Activated naive CD4-positive, alpha-beta T cell treated with anti-CD3 and anti-CD28 coated beads for 36 hours (primary cell): ENCODE results near the gene RENBP. TPM values are rescaled to one million over a fixed set of nuclear protein-coding genes. Genes with fewer than 3 reads are reported as not detected.

Experiments
- CTCF ChIA-PET: fragments of 350-600 bp; sonication (Branson Sonifier 250); formaldehyde crosslinking; loops from one replicate; lab custom pipeline; 2021; ENCODE audit warnings: antibody characterized with exemption; lab: Charles Lee
- DNase-seq: peaks from one replicate; pipeline ENCODE4 v3.0.0-alpha.2; 2020
- H3K27ac Mint-ChIP-seq: one replicate; pipeline ENCODE4 v1.8.0; 2021; ENCODE audit warnings: mild to moderate bottlenecking, mixed read lengths
- H3K27me3 Mint-ChIP-seq: one replicate; pipeline ENCODE4 v1.8.0; 2021; ENCODE audit warnings: low read depth, mixed read lengths
- H3K36me3 Mint-ChIP-seq: one replicate; pipeline ENCODE4 v1.8.0; 2021; ENCODE audit warnings: low read depth, mixed read lengths
- H3K4me1 Mint-ChIP-seq: one replicate; pipeline ENCODE4 v1.8.0; 2021; ENCODE audit warnings: low read depth, mixed read lengths
- H3K4me3 Mint-ChIP-seq: one replicate; pipeline ENCODE4 v1.8.0; 2021; ENCODE audit warnings: mild to moderate bottlenecking, moderate library complexity, mixed read lengths
- H3K9me3 Mint-ChIP-seq: one replicate; pipeline ENCODE4 v1.8.0; 2021; ENCODE audit warnings: mixed read lengths
- intact Hi-C: fragments of 100-400 bp; cut with micrococcal nuclease; formaldehyde crosslinking; loops from one replicate; pipeline ENCODE4 v1.15.1; 2023
- total RNA-seq, 2 experiments: library from RNA; stranded (reverse); gene quantifications; one replicate each; pipeline ENCODE4 v1.2.3, GENCODE V29; 2021

RENBP gene
- total RNA-seq, 2 experiments from 2014 or later, result 11.3 to 13.1 TPM

DNA sequence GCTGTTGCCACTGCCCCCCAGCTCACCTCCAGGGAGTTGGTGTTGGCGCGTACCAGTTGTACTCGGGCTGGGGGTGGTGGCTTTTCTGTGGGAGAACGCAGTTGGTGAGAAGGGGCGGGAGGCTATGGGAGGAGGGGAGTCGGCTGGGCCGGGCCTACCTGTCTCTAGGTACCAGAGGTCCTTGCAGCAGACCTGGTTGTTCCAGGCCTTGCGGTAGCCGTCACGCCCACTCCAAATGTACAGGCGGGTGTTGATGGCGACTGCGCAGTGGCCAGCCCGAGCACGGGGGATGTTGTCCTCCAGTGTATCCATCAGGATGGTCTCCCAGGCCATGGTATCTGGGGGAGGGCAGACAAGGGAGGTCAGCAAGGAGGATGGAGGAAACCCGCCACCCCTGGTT, 15.6 kb upstream of the RENBP start:
- CTCF ChIA-PET, result no interaction called here
- no peaks in the 10 kb centered on the region for H3K9me3 Mint-ChIP-seq
- H3K27me3 Mint-ChIP-seq, result no peaks in the 10 kb centered on the region
- peaks cover 6% of the 10 kb centered on the region for H3K4me1 Mint-ChIP-seq
- no peak overlapping the region for H3K4me3 Mint-ChIP-seq
- intact Hi-C loops, result no loop called here
- H3K36me3 Mint-ChIP-seq, result peaks cover 17% of the 10 kb centered on the region
- no peak for DNase-seq
- no peak overlapping the region for H3K27ac Mint-ChIP-seq

DNA sequence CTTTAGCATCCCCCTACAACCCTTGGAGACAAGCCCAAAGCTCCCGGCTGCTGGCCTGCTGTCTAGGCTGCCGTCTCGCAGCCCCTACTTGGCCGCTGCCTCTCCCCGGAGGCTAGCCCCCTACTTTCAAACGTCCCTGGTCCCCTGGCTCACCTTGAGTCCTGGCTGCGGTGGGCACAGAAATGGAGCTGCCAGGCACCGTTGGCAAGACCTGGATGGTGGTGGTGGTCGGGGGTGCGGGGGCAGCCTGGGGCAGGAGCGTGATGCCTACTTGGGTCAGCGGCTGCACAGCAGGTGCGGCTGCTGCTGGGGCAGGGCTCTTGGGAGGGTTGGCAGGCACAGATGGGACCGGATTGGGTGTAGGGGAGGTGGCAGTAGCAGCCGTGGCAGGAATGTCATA, 15.2 kb upstream of the RENBP start:
- no peak for DNase-seq
- Mint-ChIP-seq H3K9me3 (no peaks in the 10 kb centered on the region), H3K27ac (no peak overlapping the region), H3K4me1 (peaks cover 2% of the 10 kb centered on the region), H3K36me3 (peaks cover 19% of the 10 kb centered on the region), H3K4me3 (no peak overlapping the region), H3K27me3 (no peaks in the 10 kb centered on the region)
- intact Hi-C loops, result no loop called here
- CTCF ChIA-PET, result no interaction called here

- Mint-ChIP-seq H3K27me3 (no peaks in the 10 kb centered on the region), H3K4me1 (peaks cover 6% of the 10 kb centered on the region), H3K4me3 (no peak overlapping the region), H3K27ac (no peak overlapping the region), H3K36me3 (peaks cover 19% of the 10 kb centered on the region), H3K9me3 (no peaks in the 10 kb centered on the region)
- DNase-seq, result no peak
- intact Hi-C loops, result no loop called here
- CTCF ChIA-PET, result no interaction called here
These were observed 14.2 kb upstream of the RENBP start for GRCh38 chrX:153958605-153959004.

- DNase-seq, result no peak
- Mint-ChIP-seq H3K36me3 (peaks cover 21% of the 10 kb centered on the region), H3K4me1 (peaks cover 10% of the 10 kb centered on the region), H3K27ac (no peak overlapping the region), H3K27me3 (no peaks in the 10 kb centered on the region), H3K4me3 (no peak overlapping the region), H3K9me3 (no peaks in the 10 kb centered on the region)
- intact Hi-C loops, result no loop called here
- CTCF ChIA-PET, result interaction anchor here (0.8 kb wide), 1 partner anchor 67 kb away, joined by 3 read pairs; no protein-coding TSS in a partner anchor
These were observed 12.8 kb upstream of the RENBP start for GRCh38 chrX:153957224-153957623.

GRCh38 chrX:153956044-153956907, 11.8 kb upstream of the RENBP start:
- H3K4me3 Mint-ChIP-seq, result no peak overlapping the region
- no peaks in the 10 kb centered on the region for H3K27me3 Mint-ChIP-seq
- peaks cover 21% of the 10 kb centered on the region for H3K36me3 Mint-ChIP-seq
- intact Hi-C loops, result no loop called here
- no peak for DNase-seq
- no peak overlapping the region for H3K27ac Mint-ChIP-seq
- peaks cover 10% of the 10 kb centered on the region for H3K4me1 Mint-ChIP-seq
- CTCF ChIA-PET, result interaction anchor here (0.6 to 1.4 kb wide), 2 partner anchors 15 to 31 kb away, joined by 3 read pairs; partner anchors contain the start of gene ARHGAP4
- H3K9me3 Mint-ChIP-seq, result no peaks in the 10 kb centered on the region

DNA sequence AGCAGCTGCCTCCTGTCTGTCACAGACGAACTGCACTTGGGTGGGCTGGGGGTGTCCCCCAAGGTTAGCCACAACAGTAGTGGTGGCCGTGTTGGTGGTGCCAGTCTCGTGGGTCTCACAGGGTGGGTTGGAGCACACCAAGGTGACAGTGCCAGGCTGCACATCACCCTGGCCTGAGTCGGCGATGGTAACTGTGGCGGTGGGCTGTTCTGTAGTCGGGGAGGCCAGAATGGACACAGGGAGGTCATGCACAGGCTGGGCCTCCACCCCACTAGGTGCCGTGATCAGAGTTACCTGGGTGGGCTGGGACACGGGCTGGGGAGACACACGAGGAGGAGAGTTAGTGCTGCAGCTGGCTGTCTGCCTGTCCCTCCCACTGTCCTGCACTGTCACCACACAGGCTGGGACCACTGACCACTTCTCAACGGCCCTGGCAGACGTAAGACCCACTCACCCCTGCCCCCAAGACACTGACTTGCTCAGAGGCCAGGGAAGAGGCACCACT, 10.8 kb upstream of the RENBP start:
- Mint-ChIP-seq H3K9me3 (no peaks in the 10 kb centered on the region), H3K27me3 (no peaks in the 10 kb centered on the region), H3K36me3 (peaks cover 24% of the 10 kb centered on the region), H3K4me3 (no peak overlapping the region), H3K27ac (no peak overlapping the region), H3K4me1 (peaks cover 13% of the 10 kb centered on the region)
- intact Hi-C loops, result no loop called here
- CTCF ChIA-PET, result interaction anchor here (0.6 to 1.4 kb wide), 2 partner anchors 30 to 49 kb away, joined by 3 read pairs; partner anchors contain the start of gene ARHGAP4
- no peak for DNase-seq

- Mint-ChIP-seq H3K4me1 (peaks cover 17% of the 10 kb centered on the region), H3K27me3 (no peaks in the 10 kb centered on the region), H3K4me3 (no peak overlapping the region), H3K27ac (no peak overlapping the region), H3K9me3 (no peaks in the 10 kb centered on the region), H3K36me3 (peaks cover 21% of the 10 kb centered on the region)
- intact Hi-C loops, result no loop called here
- CTCF ChIA-PET, result interaction anchor here (0.6 kb wide), 1 partner anchor 48 kb away, joined by 3 read pairs; no protein-coding TSS in a partner anchor
- DNase-seq, result no peak
These were observed 10.2 kb upstream of the RENBP start for GRCh38 chrX:153954558-153955227.

- Mint-ChIP-seq H3K4me1 (peaks cover 20% of the 10 kb centered on the region), H3K9me3 (no peaks in the 10 kb centered on the region), H3K4me3 (no peak overlapping the region), H3K27ac (peak overlapping the region; percentile 56), H3K27me3 (no peaks in the 10 kb centered on the region), H3K36me3 (peaks cover 21% of the 10 kb centered on the region)
- intact Hi-C loops, result loop anchor here (1.0 kb wide), 1 partner anchor 190 kb away; the partner anchor contains the start of gene PLXNB3
- CTCF ChIA-PET, result interaction anchor here (1.2 kb wide), 1 partner anchor 12 kb away, joined by 6 read pairs; no protein-coding TSS in a partner anchor
- DNase-seq, result no peak
These were observed 9.6 kb upstream of the RENBP start for GRCh38 chrX:153953892-153954557.

- intact Hi-C loops, result loop anchor here (1.0 kb wide), 1 partner anchor 189 kb away; the partner anchor contains the start of gene PLXNB3
- Mint-ChIP-seq H3K9me3 (no peaks in the 10 kb centered on the region), H3K4me3 (no peak overlapping the region), H3K36me3 (peaks cover 21% of the 10 kb centered on the region), H3K27ac (peak overlapping the region; percentile 63), H3K27me3 (no peaks in the 10 kb centered on the region), H3K4me1 (peaks cover 26% of the 10 kb centered on the region)
- DNase-seq, result peak; percentile 82
- CTCF ChIA-PET, result interaction anchor here (1.2 kb wide), 1 partner anchor 13 kb away, joined by 6 read pairs; no protein-coding TSS in a partner anchor
These were observed 8.9 kb upstream of the RENBP start for GRCh38 chrX:153953342-153953830.

- no peak for DNase-seq
- intact Hi-C loops, result loop anchor here (1.0 kb wide), 1 partner anchor 188 kb away; the partner anchor contains the start of gene PLXNB3
- Mint-ChIP-seq H3K4me1 (peaks cover 30% of the 10 kb centered on the region), H3K9me3 (no peaks in the 10 kb centered on the region), H3K27me3 (no peaks in the 10 kb centered on the region), H3K4me3 (no peak overlapping the region), H3K36me3 (peaks cover 22% of the 10 kb centered on the region), H3K27ac (peak overlapping the region; percentile 63)
- CTCF ChIA-PET, result interaction anchor here (1.7 kb wide), 1 partner anchor 189 kb away, joined by 7 read pairs; no protein-coding TSS in a partner anchor
These were observed 8.1 kb upstream of the RENBP start for GRCh38 chrX:153952373-153953026.

DNA sequence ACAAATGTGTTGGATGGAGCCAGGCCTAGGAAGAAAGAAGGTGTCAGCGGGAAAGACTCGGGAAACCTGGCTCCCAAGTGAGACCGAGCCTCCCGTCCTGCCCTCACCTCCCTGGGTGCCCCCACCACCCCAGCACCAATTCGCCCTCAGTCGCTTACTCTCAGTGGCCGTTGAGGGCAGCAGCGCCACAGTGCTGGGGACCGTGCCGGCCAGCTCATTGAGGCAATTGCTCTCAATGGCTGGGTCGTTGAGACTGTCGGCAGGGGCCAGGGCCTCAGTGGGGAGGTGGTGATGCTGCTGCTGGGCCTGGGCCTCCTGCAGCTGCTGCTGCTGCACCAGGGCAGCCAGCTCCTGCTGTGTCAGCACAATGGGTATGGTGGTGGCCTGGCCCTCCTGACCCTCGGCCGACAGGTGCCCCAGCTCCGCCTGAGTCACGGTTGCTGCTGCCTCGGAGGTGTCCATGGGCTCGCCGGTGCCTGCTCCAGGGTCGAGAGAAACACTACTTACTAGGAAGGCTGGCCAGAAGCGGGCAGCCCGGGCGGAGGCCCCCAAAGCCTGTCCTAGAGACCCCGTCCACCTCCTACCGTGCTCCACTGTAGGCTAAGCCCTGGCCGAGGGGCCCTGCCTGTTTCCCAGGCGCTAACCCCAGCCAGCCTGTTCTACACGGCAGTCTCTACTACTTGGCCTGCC, 7.4 kb upstream of the RENBP start:
- no peak overlapping the region for H3K4me3 Mint-ChIP-seq
- DNase-seq, result no peak
- no peaks in the 10 kb centered on the region for H3K9me3 Mint-ChIP-seq
- H3K4me1 Mint-ChIP-seq, result peaks cover 34% of the 10 kb centered on the region
- H3K36me3 Mint-ChIP-seq, result peaks cover 23% of the 10 kb centered on the region
- intact Hi-C loops, result no loop called here
- peak overlapping the region; percentile 56 for H3K27ac Mint-ChIP-seq
- no peaks in the 10 kb centered on the region for H3K27me3 Mint-ChIP-seq
- CTCF ChIA-PET, result interaction anchor here (1.7 kb wide), 1 partner anchor 189 kb away, joined by 7 read pairs; no protein-coding TSS in a partner anchor
